Measurements from ENCODE around the gene CABLES2. TPM values are rescaled to one million over a fixed set of nuclear protein-coding genes. Genes with fewer than 3 reads are reported as not detected.

CABLES2 gene
- 6.4 to 7.8 TPM (median 6.5 TPM) in 3 replicates for total RNA-seq
- long read RNA-seq, transcript CABLES2-201 (10 exons, 3,785 nt) = major isoform, 5 of 7 reads
- long read RNA-seq, partial matches to known transcripts = 1 of 7 reads
- long read RNA-seq, other reads (novel, unspliced or antisense) = 1 of 7 reads

- peak within 1 kb of the TSS; percentile 65 for H3K4me3 Mint-ChIP-seq (ENCODE audit: unreplicated experiment)
- peaks cover 11% of the 10 kb centered on the region for H3K4me1 Mint-ChIP-seq (ENCODE audit: low read depth)
- DNase-seq (ENCODE audit: low spot score) = no peak
- peak within 1 kb of the TSS; percentile 49 for H3K27ac Mint-ChIP-seq (ENCODE audit: unreplicated experiment)
- no peaks in the 10 kb centered on the region for H3K27me3 Mint-ChIP-seq (ENCODE audit: low read depth)
- H3K9me3 Mint-ChIP-seq (ENCODE audit: low read depth) = no peaks in the 10 kb centered on the region
- H3K36me3 Mint-ChIP-seq (ENCODE audit: low read depth) = no peaks in the 10 kb centered on the region
- peak; percentile 18 for TF ChIP-seq CTCF (IDR thresholded peaks at IDR 0.05)
Measured at GRCh38 chr20:62407221-62407992, at the start of gene CABLES2. TSS of gene CABLES2 (minus strand) at chr20:62407285. CDS start at chr20:62407276, 9 bp downstream.

GRCh38 chr20:62455929-62456328 is 48.8 kb upstream of the CABLES2 start:
- H3K4me1 Mint-ChIP-seq (ENCODE audit: low read depth) = no peaks in the 10 kb centered on the region

GRCh38 chr20:62454904-62455636 is 48.0 kb upstream of the CABLES2 start:
- H3K4me3 Mint-ChIP-seq (ENCODE audit: unreplicated experiment) = no peak overlapping the region

More at GRCh38 chr20:62455929-62456328, 48.8 kb upstream of the CABLES2 start:
- H3K27me3 Mint-ChIP-seq (ENCODE audit: low read depth) = peaks cover 8% of the 10 kb centered on the region
- no peaks in the 10 kb centered on the region for H3K9me3 Mint-ChIP-seq (ENCODE audit: low read depth)
- H3K4me3 Mint-ChIP-seq (ENCODE audit: unreplicated experiment) = no peak overlapping the region
- TF ChIP-seq CTCF (IDR thresholded peaks at IDR 0.05) = no peak
- DNase-seq (ENCODE audit: low spot score) = no peak
- H3K27ac Mint-ChIP-seq (ENCODE audit: unreplicated experiment) = no peak overlapping the region
- no peaks in the 10 kb centered on the region for H3K36me3 Mint-ChIP-seq (ENCODE audit: low read depth)

GRCh38 chr20:62453186-62453808 is 46.2 kb upstream of the CABLES2 start:
- peaks cover 15% of the 10 kb centered on the region for H3K27me3 Mint-ChIP-seq (ENCODE audit: low read depth)
- TF ChIP-seq CTCF (IDR thresholded peaks at IDR 0.05) = no peak
- H3K4me1 Mint-ChIP-seq (ENCODE audit: low read depth) = no peaks in the 10 kb centered on the region
- no peak overlapping the region for H3K4me3 Mint-ChIP-seq (ENCODE audit: unreplicated experiment)
- H3K27ac Mint-ChIP-seq (ENCODE audit: unreplicated experiment) = no peak overlapping the region
- no peaks in the 10 kb centered on the region for H3K36me3 Mint-ChIP-seq (ENCODE audit: low read depth)
- no peak for DNase-seq (ENCODE audit: low spot score)
- no peaks in the 10 kb centered on the region for H3K9me3 Mint-ChIP-seq (ENCODE audit: low read depth)

More at GRCh38 chr20:62454904-62455636, 48.0 kb upstream of the CABLES2 start:
- Mint-ChIP-seq H3K9me3 (ENCODE audit: low read depth) (no peaks in the 10 kb centered on the region), H3K36me3 (ENCODE audit: low read depth) (no peaks in the 10 kb centered on the region), H3K4me1 (ENCODE audit: low read depth) (no peaks in the 10 kb centered on the region), H3K27me3 (ENCODE audit: low read depth) (peaks cover 8% of the 10 kb centered on the region), H3K27ac (ENCODE audit: unreplicated experiment) (no peak overlapping the region)
- no peak for DNase-seq (ENCODE audit: low spot score)
- TF ChIP-seq CTCF (IDR thresholded peaks at IDR 0.05) = no peak
